HG03095 (cell line): Measurements from ENCODE around the gene UBE3C.
"Not testable (repeated sequence)": the region's sequence is repeated elsewhere in the genome, so short reads cannot be mapped to it uniquely, and the experiment has no call there.

Source experiments
- ATAC-seq: cut with Tn5 transposase; IDR thresholded peaks from one replicate; pipeline ENCODE4 v1.9.1; 2021; ENCODE audit warnings: moderate library complexity; ENCODE audit not compliant: unreplicated experiment

The UBE3C gene

GRCh38 chr7:157270060-157270444 is 131.3 kb downstream of the UBE3C start:
- no peak for ATAC-seq

GRCh38 chr7:157271315-157271990 is 132.7 kb downstream of the UBE3C start:
- ATAC-seq = no peak

- no peak for ATAC-seq
These were observed 133.2 kb downstream of the UBE3C start for GRCh38 chr7:157271991-157272324.

GRCh38 chr7:157272351-157273207 is 133.9 kb downstream of the UBE3C start:
- ATAC-seq = no peak

GRCh38 chr7:157273208-157274093 is 134.7 kb downstream of the UBE3C start:
- ATAC-seq = peak; percentile 80

GRCh38 chr7:157274094-157274634 is 135.4 kb downstream of the UBE3C start:
- not testable (repeated sequence) for ATAC-seq

- ATAC-seq = no peak
These were observed 136.3 kb downstream of the UBE3C start for GRCh38 chr7:157274991-157275427.

GRCh38 chr7:157276091-157276561 is 137.4 kb downstream of the UBE3C start:
- ATAC-seq = no peak

GRCh38 chr7:157276731-157277562 is 138.2 kb downstream of the UBE3C start:
- ATAC-seq = no peak

- not testable (repeated sequence) for ATAC-seq
These were observed 138.8 kb downstream of the UBE3C start for GRCh38 chr7:157277568-157277967.

GRCh38 chr7:157278167-157278790 is 139.6 kb downstream of the UBE3C start:
- no peak for ATAC-seq

GRCh38 chr7:157278791-157279724 is 140.3 kb downstream of the UBE3C start:
- ATAC-seq = no peak

GRCh38 chr7:157279741-157280215 is 141.1 kb downstream of the UBE3C start:
- no peak for ATAC-seq

- no peak for ATAC-seq
These were observed 141.6 kb downstream of the UBE3C start for GRCh38 chr7:157280216-157280841.

- ATAC-seq = no peak
These were observed 142.7 kb downstream of the UBE3C start for GRCh38 chr7:157281221-157281998.

- no peak for ATAC-seq
These were observed 143.5 kb downstream of the UBE3C start for GRCh38 chr7:157282141-157282801.
